Measurements from ENCODE around the gene CCDC107. TPM values are rescaled to one million over a fixed set of nuclear protein-coding genes. Genes with fewer than 3 reads are reported as not detected.

The CCDC107 gene
- total and polyA plus RNA-seq, 2 of the 13 experiments (the other 11 are each of a cell fraction or from before 2014, with no cell fraction given) = 7.1 to 15.2 TPM

- TF ChIP-seq DMTF1 (CRISPR knock-in tag; IDR thresholded peaks at IDR 0.05) (no peak), FOXJ3 (CRISPR knock-in tag; IDR thresholded peaks at IDR 0.05; ENCODE audit: borderline replicate concordance) (0 out of 2 replicates have a peak, but pooled peaks have one; percentile 46), ZNF678 (CRISPR knock-in tag; IDR thresholded peaks at IDR 0.05) (no peak), KLF15 (CRISPR knock-in tag; IDR thresholded peaks at IDR 0.05; ENCODE audit: borderline replicate concordance) (no peak), GLI4 (CRISPR knock-in tag; IDR thresholded peaks at IDR 0.05; ENCODE audit: borderline replicate concordance) (peak; percentile 74; the same call in 1 of the 2 replicates), ZBED4 (CRISPR knock-in tag; IDR thresholded peaks at IDR 0.05; ENCODE audit: borderline replicate concordance) (peak; percentile 52; the same call in 1 of the 2 replicates), DNMT3B (CRISPR knock-in tag; conservative IDR thresholded peaks at IDR 0.05) (no peak), ARID5B (CRISPR knock-in tag; IDR thresholded peaks at IDR 0.05) (peak; percentile 66), ZIK1 (CRISPR knock-in tag; IDR thresholded peaks at IDR 0.05; ENCODE audit: borderline replicate concordance, low read depth) (no peak; the same call in none of the 2 replicates), E2F2 (CRISPR knock-in tag; IDR thresholded peaks at IDR 0.05; ENCODE audit: borderline replicate concordance) (peak; percentile 98; the same call in 1 of the 2 replicates), MBNL3 (CRISPR knock-in tag; conservative IDR thresholded peaks at IDR 0.05) (no peak), ZNF138 (CRISPR knock-in tag; IDR thresholded peaks at IDR 0.05; ENCODE audit: low read depth) (peak; percentile 20; the same call in 1 of the 2 replicates), HINFP (CRISPR knock-in tag; IDR thresholded peaks at IDR 0.05; ENCODE audit: low read depth) (peak; percentile 96)
Measured at GRCh38 chr9:35664531-35665470, 6.7 kb downstream of the CCDC107 start, which contains the start of gene ARHGEF39 (continued).
